Common myeloid progenitor, CD34-positive (primary cell): ENCODE results near the gene CHSY1.

ENCODE experiments used
- CTCF ChIA-PET: fragments of 350-600 bp; sonication (Branson Sonifier 250); formaldehyde crosslinking; loops from one replicate; lab custom pipeline; 2021; ENCODE audit warnings: antibody characterized with exemption; lab: Charles Lee
- POLR2A ChIA-PET: fragments of 350-600 bp; sonication (Branson Sonifier 250); formaldehyde crosslinking; loops from one replicate; lab custom pipeline; 2021; ENCODE audit warnings: antibody characterized with exemption; lab: Charles Lee
- DNase-seq, 3 donors: peaks; one replicate each; pipeline versions ENCODE4 v3.0.0 to v3.0.0-alpha.2; 2013
- H3K27ac ChIP-seq, 2 experiments: 1 replicate in 1 of 2; 2 replicates in 1 of 2; pipeline ENCODE4 v1.7.0; 2013; ENCODE audit warnings: inconsistent platforms in 2 of 2, low read length in 2 of 2, mild to moderate bottlenecking in 2 of 2, low read depth in 1 of 2, moderate library complexity in 1 of 2; ENCODE audit not compliant: severe bottlenecking in 2 of 2, insufficient read depth in 1 of 2, poor library complexity in 1 of 2
- H3K27me3 ChIP-seq, 5 experiments: replicated peaks in 2 of 5; 1 replicate in 3 of 5; 2 replicates in 2 of 5; pipeline versions ENCODE4 v1.6.1 to v1.7.0; 2013; ENCODE audit warnings: low read length in 4 of 5, mild to moderate bottlenecking in 2 of 5, moderate library complexity in 2 of 5, inconsistent platforms in 1 of 5; ENCODE audit not compliant: insufficient read depth in 5 of 5, control insufficient read depth in 4 of 5
- H3K36me3 ChIP-seq, 4 experiments: 1 replicate in 2 of 4; 2 replicates in 2 of 4; pipeline versions ENCODE4 v1.6.1 to v1.7.0; 2013; ENCODE audit warnings: low read length in 3 of 4, control low read depth in 1 of 4, mild to moderate bottlenecking in 1 of 4; ENCODE audit not compliant: control insufficient read depth in 4 of 4, insufficient read depth in 4 of 4
- H3K4me1 ChIP-seq, 4 experiments: 1 replicate in 3 of 4; 2 replicates in 1 of 4; pipeline versions ENCODE4 v1.6.1 to v1.7.1; 2013; ENCODE audit warnings: low read length in 3 of 4, mild to moderate bottlenecking in 3 of 4, control low read depth in 1 of 4, inconsistent platforms in 1 of 4, moderate library complexity in 1 of 4; ENCODE audit not compliant: control insufficient read depth in 4 of 4, insufficient read depth in 4 of 4; ENCODE audit errors: control extremely low read depth in 1 of 4
- H3K4me3 ChIP-seq, 7 experiments: 1 replicate in 4 of 7; 2 replicates in 3 of 7; pipeline versions ENCODE4 v1.5.1 to v1.7.0; 2013; ENCODE audit warnings: mild to moderate bottlenecking in 7 of 7, low read length in 6 of 7, moderate library complexity in 6 of 7, inconsistent platforms in 2 of 7, low read depth in 2 of 7, control low read depth in 1 of 7; ENCODE audit not compliant: insufficient read depth in 4 of 7, control insufficient read depth in 1 of 7; ENCODE audit errors: extremely low read depth in 1 of 7
- H3K9me3 ChIP-seq, 5 experiments: 1 replicate in 4 of 5; 2 replicates in 1 of 5; pipeline versions ENCODE4 v1.6.1 to v1.7.1; 2013; ENCODE audit warnings: low read length in 4 of 5, mild to moderate bottlenecking in 2 of 5, inconsistent platforms in 1 of 5, low read depth in 1 of 5, moderate library complexity in 1 of 5; ENCODE audit not compliant: control insufficient read depth in 4 of 5, insufficient read depth in 2 of 5; ENCODE audit errors: control extremely low read depth in 1 of 5
- WGBS: methylation state at CpG from one replicate; pipeline ENCODE4 v1.1.5; 2013; ENCODE audit not compliant: insufficient coverage; 5-methylcytosine and 5-hydroxymethylcytosine counted together

Gene CHSY1

GRCh38 chr15:101193120-101193644 lies 58.7 kb downstream of the CHSY1 start:
- 98% methylated on average over 16 of the region's 17 CpGs for WGBS

DNA sequence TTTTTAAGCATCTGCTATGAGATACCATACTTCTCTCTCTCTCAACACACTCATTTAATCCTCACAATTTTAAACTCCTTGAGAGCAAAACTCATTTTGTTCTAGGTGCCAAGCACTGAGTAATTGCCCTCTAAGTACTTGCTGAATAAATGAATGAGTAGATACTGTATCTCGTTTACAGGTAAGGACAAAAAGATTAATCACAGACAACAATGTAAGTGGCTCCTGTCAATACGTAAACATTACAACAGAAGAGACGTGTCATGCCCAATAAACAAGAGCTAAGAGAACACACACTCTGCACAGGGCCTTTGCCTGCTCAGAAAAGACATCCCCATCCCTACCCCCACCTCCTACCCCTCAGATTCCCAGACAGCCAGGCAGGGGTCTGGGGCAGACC lies 59.8 kb downstream of the CHSY1 start:
- no peaks in the 10 kb centered on the region for H3K27me3 ChIP-seq
- H3K36me3 ChIP-seq, result peaks cover 0 to 14% (median 3%) of the 10 kb centered on the region in 4 experiments
- 100% methylated on average over 1 of the region's 3 CpGs for WGBS
- no peak overlapping the region for H3K27ac ChIP-seq
- peaks cover 13 to 29% (median 25%) of the 10 kb centered on the region in 4 experiments for H3K4me1 ChIP-seq
- no peak for DNase-seq
- H3K9me3 ChIP-seq, result no peaks in the 10 kb centered on the region
- CTCF ChIA-PET, result interaction anchor here (1.0 to 2.1 kb wide), 4 partner anchors 8 to 24 kb away, joined by 3 to 7 read pairs (median 4); no protein-coding TSS in a partner anchor
- POLR2A ChIA-PET, result no interaction called here
- H3K4me3 ChIP-seq, result no peak overlapping the region

More at GRCh38 chr15:101193120-101193644, 58.7 kb downstream of the CHSY1 start:
- peaks cover 0 to 12% (median 1%) of the 10 kb centered on the region in 4 experiments for H3K36me3 ChIP-seq
- no peak for DNase-seq
- no peaks in the 10 kb centered on the region for H3K27me3 ChIP-seq
- no peak overlapping the region for H3K27ac ChIP-seq
- ChIA-PET CTCF (interaction anchor here (0.9 to 2.8 kb wide), 9 partner anchors 9 to 105 kb away, joined by 3 to 7 read pairs (median 3); no protein-coding TSS in a partner anchor), POLR2A (interaction anchor here (0.6 kb wide), 1 partner anchor 59 kb away, joined by 5 read pairs; the partner anchor contains the start of gene CHSY1)
- H3K4me1 ChIP-seq, result peaks cover 13 to 28% (median 26%) of the 10 kb centered on the region in 4 experiments
- no peak overlapping the region for H3K4me3 ChIP-seq
- H3K9me3 ChIP-seq, result no peaks in the 10 kb centered on the region

DNA sequence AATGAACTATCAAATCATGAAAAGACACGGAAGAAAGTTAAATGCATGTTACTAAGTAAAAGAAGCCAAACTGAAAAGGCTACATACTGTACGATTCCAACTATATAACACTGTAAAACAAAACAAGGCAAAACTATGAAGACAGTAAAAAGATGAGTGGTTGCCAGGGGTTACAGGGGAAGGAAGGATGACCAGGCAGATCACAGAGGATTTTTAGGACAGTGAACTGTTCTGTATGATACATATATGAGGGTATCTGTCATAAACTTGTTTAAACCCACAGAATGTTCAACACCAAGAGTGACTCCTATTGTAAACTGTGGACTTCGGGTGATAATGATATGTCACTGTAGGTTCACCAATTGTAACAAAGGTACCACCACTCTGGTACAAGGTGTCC lies 60.6 kb downstream of the CHSY1 start:
- no peaks in the 10 kb centered on the region for H3K27me3 ChIP-seq
- H3K36me3 ChIP-seq, result peaks cover 0 to 14% (median 4%) of the 10 kb centered on the region in 4 experiments
- POLR2A ChIA-PET, result no interaction called here
- peaks cover 13 to 29% (median 25%) of the 10 kb centered on the region in 4 experiments for H3K4me1 ChIP-seq
- CTCF ChIA-PET, result interaction anchor here (2.1 kb wide), 1 partner anchor 13 kb away, joined by 7 read pairs; no protein-coding TSS in a partner anchor
- no peak overlapping the region for H3K4me3 ChIP-seq
- WGBS, result 100% methylated on average over 1 of the region's 3 CpGs
- H3K27ac ChIP-seq, result no peak overlapping the region
- H3K9me3 ChIP-seq, result no peaks in the 10 kb centered on the region
- no peak for DNase-seq

DNA sequence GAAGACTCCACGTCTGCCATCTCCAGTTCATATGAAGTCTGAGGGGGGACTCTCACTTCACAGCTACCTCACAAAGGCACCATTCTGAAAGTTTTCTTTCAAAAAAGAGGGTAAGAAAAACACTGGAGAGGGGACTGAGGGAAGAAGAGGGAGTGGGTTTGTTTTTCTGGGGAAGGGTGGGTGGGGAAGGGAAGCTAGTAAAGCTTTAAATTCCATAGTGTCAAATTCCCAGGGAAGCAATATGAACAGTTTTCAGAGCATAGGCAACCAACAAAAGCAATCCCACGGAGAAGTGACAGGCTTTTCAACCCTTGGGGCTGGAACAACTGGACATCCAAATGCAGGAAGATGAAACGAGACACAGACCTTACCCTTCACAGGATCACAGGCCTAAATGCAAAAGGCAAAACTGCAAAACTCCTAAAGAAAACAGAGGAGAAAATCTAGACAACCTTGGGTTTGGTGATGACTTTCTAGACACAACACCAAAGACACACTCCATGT lies 61.7 kb downstream of the CHSY1 start:
- 100% methylated on average over 2 of the region's 3 CpGs for WGBS
- Histone ChIP-seq H3K9me3 (no peaks in the 10 kb centered on the region), H3K27ac (peak overlapping the region in 1 of 2 experiments; percentile 27), H3K27me3 (no peaks in the 10 kb centered on the region), H3K36me3 (peaks cover 3 to 20% (median 4%) of the 10 kb centered on the region in 4 experiments), H3K4me1 (peaks cover 12 to 29% (median 23%) of the 10 kb centered on the region in 4 experiments), H3K4me3 (no peak overlapping the region)
- POLR2A ChIA-PET, result no interaction called here
- CTCF ChIA-PET, result interaction anchor here (1.1 kb wide), 1 partner anchor 66 kb away, joined by 4 read pairs; no protein-coding TSS in a partner anchor
- DNase-seq, result no peak

DNA sequence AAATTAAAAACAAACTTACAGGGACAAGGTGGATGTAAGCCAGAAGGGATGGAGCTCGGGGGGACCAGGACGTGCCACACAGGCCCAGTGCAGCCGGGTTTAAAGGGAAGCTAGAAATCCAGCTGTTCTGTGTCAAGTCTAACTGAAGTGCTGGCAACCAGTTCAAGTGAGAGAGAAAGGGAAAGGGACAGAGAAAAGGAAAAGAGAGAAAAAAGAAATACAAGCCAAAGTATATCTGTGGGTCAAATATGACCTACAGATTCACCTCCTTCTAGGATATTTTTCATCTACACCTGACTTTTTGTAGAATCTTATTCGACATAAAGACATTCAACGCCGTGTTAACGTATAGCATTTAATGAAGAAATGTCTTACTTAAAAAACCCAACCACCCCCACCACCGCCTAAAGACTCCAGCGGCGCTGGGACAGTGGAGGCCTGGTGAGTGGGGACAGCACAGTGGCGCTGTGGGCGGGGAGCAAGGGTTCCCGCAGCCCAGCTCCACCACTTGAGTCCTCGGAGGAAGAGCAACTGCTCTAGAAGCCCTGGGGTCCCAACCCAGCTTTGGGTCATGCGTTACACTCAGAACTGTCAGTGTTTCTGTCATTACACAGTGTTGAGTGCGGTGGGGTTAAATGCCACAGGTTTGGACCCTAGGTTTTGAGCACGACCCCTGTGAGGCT lies 62.3 kb downstream of the CHSY1 start:
- 98% methylated on average over 11 of the region's 17 CpGs for WGBS
- no peak for DNase-seq
- peaks cover 6 to 26% (median 17%) of the 10 kb centered on the region in 4 experiments for H3K4me1 ChIP-seq
- peaks cover 3 to 24% (median 6%) of the 10 kb centered on the region in 4 experiments for H3K36me3 ChIP-seq
- no peak overlapping the region for H3K4me3 ChIP-seq
- H3K27me3 ChIP-seq, result no peaks in the 10 kb centered on the region
- ChIA-PET POLR2A (no interaction called here), CTCF (interaction anchor here (1.1 to 1.2 kb wide), 3 partner anchors 12 to 66 kb away, joined by 3 to 4 read pairs (median 3); no protein-coding TSS in a partner anchor)
- no peaks in the 10 kb centered on the region for H3K9me3 ChIP-seq
- peak overlapping the region in 1 of 2 experiments; percentile 27 for H3K27ac ChIP-seq

DNA sequence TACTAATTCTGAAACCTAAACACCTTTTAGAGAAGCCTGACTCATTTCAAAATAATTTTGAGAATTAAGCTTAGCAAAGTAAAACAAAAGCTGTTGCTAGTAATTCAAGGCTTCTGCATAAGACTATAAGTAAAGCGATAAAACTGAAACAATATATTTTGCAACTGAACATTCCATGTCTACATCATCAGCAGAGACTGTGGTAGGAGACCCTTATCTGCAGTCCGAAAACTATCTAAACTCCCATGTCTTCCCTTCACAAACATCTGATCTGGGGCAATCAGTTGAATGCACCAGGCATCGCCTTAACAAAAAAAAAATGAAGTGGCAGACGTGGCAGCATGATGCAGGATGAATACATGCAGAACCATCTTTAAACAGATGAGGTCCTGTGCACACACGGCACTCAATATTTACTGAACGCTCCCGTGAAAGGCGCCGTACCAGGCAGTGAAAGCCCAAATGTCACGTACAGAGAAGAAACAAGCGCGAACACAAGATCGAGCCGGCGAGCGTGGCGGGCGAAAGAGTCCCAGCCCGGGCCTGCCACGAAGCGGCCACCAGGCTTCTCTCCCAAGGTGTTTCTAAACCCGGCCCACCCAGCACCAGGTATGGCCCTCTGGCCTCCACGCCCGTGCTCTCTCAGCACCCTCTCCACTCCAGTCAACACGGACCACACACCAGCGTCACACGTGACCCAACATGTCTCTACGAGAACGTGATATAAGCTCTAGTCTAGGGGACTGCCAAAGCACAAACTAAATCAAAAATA lies 63.0 kb downstream of the CHSY1 start:
- POLR2A ChIA-PET, result interaction anchor here (1.0 kb wide), 1 partner anchor 12 kb away, joined by 3 read pairs; no protein-coding TSS in a partner anchor
- H3K27me3 ChIP-seq, result no peaks in the 10 kb centered on the region
- no peak overlapping the region for H3K4me3 ChIP-seq
- 96% methylated on average over 24 of the region's 29 CpGs for WGBS
- CTCF ChIA-PET, result interaction anchor here (1.1 to 1.2 kb wide), 3 partner anchors 12 to 67 kb away, joined by 3 to 4 read pairs (median 3); no protein-coding TSS in a partner anchor
- H3K36me3 ChIP-seq, result peaks cover 3 to 28% (median 6%) of the 10 kb centered on the region in 4 experiments
- no peak for DNase-seq
- no peaks in the 10 kb centered on the region for H3K9me3 ChIP-seq
- H3K4me1 ChIP-seq, result peaks cover 0 to 19% (median 10%) of the 10 kb centered on the region in 4 experiments
- no peak overlapping the region for H3K27ac ChIP-seq
